Activated CD8-positive, alpha-beta T cell treated with anti-CD3 and anti-CD28 coated beads for 36 hours (primary cell): ENCODE results near the gene CLCN1. TPM values are rescaled to one million over a fixed set of nuclear protein-coding genes. Genes with fewer than 3 reads are reported as not detected.

Experiments
- ATAC-seq: fragments of 200-7000 bp; cut with Tn5 transposase; one replicate; pipeline ENCODE4 v1.10.0; 2021; ENCODE audit warnings: mild to moderate bottlenecking, moderate library complexity
- CTCF ChIA-PET: fragments of 350-600 bp; sonication (Branson Sonifier 250); formaldehyde crosslinking; loops from one replicate; lab custom pipeline; 2021; ENCODE audit warnings: antibody characterized with exemption; lab: Charles Lee
- POLR2A ChIA-PET: fragments of 350-600 bp; sonication (Branson Sonifier 250); formaldehyde crosslinking; loops from one replicate; lab custom pipeline; 2021; ENCODE audit warnings: antibody characterized with exemption; lab: Charles Lee
- DNase-seq: peaks from one replicate; pipeline ENCODE4 v3.0.0-alpha.2; 2020
- H3K27ac Mint-ChIP-seq: one replicate; pipeline ENCODE4 v1.8.0; 2021; ENCODE audit warnings: mild to moderate bottlenecking, mixed read lengths
- H3K27me3 Mint-ChIP-seq: one replicate; pipeline ENCODE4 v1.8.0; 2021; ENCODE audit warnings: mixed read lengths
- H3K36me3 Mint-ChIP-seq: one replicate; pipeline ENCODE4 v1.8.0; 2021; ENCODE audit warnings: low read depth, mixed read lengths
- H3K4me1 Mint-ChIP-seq: one replicate; pipeline ENCODE4 v1.8.0; 2021; ENCODE audit warnings: low read depth, mixed read lengths
- H3K4me3 Mint-ChIP-seq: one replicate; pipeline ENCODE4 v1.8.0; 2021; ENCODE audit warnings: mild to moderate bottlenecking, moderate library complexity, mixed read lengths
- H3K9me3 Mint-ChIP-seq: one replicate; pipeline ENCODE4 v1.8.0; 2021; ENCODE audit warnings: mixed read lengths
- CTCF ChIP-seq: fragments of 200-600 bp; IDR thresholded peaks from one replicate; pipeline ENCODE4 v1.8.0; 2022; ENCODE audit warnings: antibody characterized with exemption, mild to moderate bottlenecking
- intact Hi-C: fragments of 100-400 bp; cut with micrococcal nuclease; formaldehyde crosslinking; loops from one replicate; pipeline ENCODE4 v1.10.0; 2022
- microRNA-seq: library from miRNA; unstranded; fragments of <30 nt; microRNA quantifications from one replicate; pipeline ENCODE4 v1.2.0, GENCODE V29; 2022; ENCODE audit warnings: borderline microRNAs expressed, borderline replicate concordance
- total RNA-seq, 2 experiments: library from RNA; stranded (reverse); gene quantifications; one replicate each; pipeline ENCODE4 v1.2.3, GENCODE V29; 2021

The CLCN1 gene
- total RNA-seq, 2 experiments from 2014 or later = 0.09 TPM; not detected in 1

DNA sequence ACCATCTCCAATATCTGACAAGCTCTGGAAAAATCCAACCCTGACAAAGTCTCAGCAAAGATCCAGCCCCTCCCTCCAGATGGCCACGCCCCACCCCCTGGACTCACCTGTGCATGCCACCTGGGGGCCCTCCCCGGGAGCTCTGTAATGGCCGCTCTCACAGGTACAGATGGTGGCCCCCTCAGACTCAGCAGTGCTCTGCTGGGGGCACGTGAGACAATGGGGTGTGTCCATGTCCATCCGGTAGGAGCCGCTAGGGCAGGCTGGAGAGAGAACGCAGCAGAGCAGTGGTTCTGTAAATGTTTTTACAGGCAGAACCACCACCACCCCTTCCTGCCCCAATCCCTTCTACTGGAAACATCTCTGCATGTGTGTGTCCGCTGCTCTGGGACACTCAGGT is 83.2 kb downstream of the CLCN1 start:
- Mint-ChIP-seq H3K4me3 (no peak overlapping the region), H3K27me3 (no peaks in the 10 kb centered on the region), H3K27ac (no peak overlapping the region), H3K9me3 (no peaks in the 10 kb centered on the region), H3K4me1 (peaks cover 13% of the 10 kb centered on the region), H3K36me3 (no peaks in the 10 kb centered on the region)
- intact Hi-C loops = no loop called here
- CTCF ChIA-PET = interaction anchor here (1.1 kb wide), 1 partner anchor 11 kb away, joined by 3 read pairs; no protein-coding TSS in a partner anchor
- TF ChIP-seq CTCF = no peak
- DNase-seq (no peak), ATAC-seq (no peak)
- POLR2A ChIA-PET = no interaction called here

GRCh38 chr7:143399642-143400041 is 83.7 kb downstream of the CLCN1 start:
- ChIA-PET POLR2A (no interaction called here), CTCF (no interaction called here)
- Mint-ChIP-seq H3K9me3 (no peaks in the 10 kb centered on the region), H3K36me3 (no peaks in the 10 kb centered on the region), H3K27me3 (no peaks in the 10 kb centered on the region), H3K4me3 (no peak overlapping the region), H3K27ac (no peak overlapping the region), H3K4me1 (peaks cover 15% of the 10 kb centered on the region)
- DNase-seq (no peak), ATAC-seq (no peak)
- TF ChIP-seq CTCF = no peak
- intact Hi-C loops = no loop called here

DNA sequence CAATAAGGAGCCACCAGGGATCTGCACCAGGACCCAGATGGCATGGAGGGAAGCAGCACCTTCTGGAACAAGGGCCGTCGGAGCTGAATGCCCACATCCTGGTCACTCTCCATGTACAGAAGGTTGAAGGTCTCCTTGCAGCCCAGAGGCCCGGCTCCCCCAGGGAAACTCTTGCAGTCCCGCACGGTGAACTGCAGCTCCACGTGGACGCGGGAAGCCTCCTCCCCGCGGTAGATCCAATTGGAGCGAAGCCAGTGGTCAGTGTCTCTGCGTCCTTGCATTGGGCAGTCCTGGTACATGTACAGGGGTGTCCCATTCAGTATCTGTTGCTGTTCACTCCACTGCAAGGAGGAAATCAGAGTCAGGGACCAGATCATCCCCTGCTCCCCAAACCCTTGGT is 85.4 kb downstream of the CLCN1 start:
- Mint-ChIP-seq H3K9me3 (no peaks in the 10 kb centered on the region), H3K27me3 (no peaks in the 10 kb centered on the region), H3K27ac (no peak overlapping the region), H3K4me1 (peaks cover 18% of the 10 kb centered on the region), H3K4me3 (no peak overlapping the region), H3K36me3 (no peaks in the 10 kb centered on the region)
- TF ChIP-seq CTCF = no peak
- ChIA-PET POLR2A (interaction anchor here (1.3 kb wide), 1 partner anchor 134 kb away, joined by 3 read pairs; no protein-coding TSS in a partner anchor), CTCF (interaction anchor here (1.2 to 7.9 kb wide), 3 partner anchors 13 to 186 kb away, joined by 3 to 78 read pairs (median 11); no protein-coding TSS in a partner anchor)
- DNase-seq (no peak), ATAC-seq (no peak)
- intact Hi-C loops = no loop called here

Small RNA genes within 50 kb of the gene (microRNA-seq; reads per million reads assigned to microRNA genes)
- gene MIR6892 = not detected

Other genes starting within 250 kb of the CLCN1 start
- gene PIP, start 184.0 kb upstream of the CLCN1 start, total RNA-seq = not detected
- not detected for gene TAS2R39, start 132.7 kb upstream of the CLCN1 start, total RNA-seq
- gene TAS2R40, start 94.1 kb upstream of the CLCN1 start, total RNA-seq = not detected
- gene GSTK1, start 52.7 kb upstream of the CLCN1 start, total RNA-seq = 100 to 1,000 TPM; 163 to 171 TPM
- 1 to 10 TPM; 1.6 to 2.0 TPM for gene TMEM139, start 31.2 kb upstream of the CLCN1 start, total RNA-seq
- gene CASP2, start 27.8 kb upstream of the CLCN1 start, total RNA-seq = 10 to 100 TPM; 79.6 to 80.9 TPM
- 1 to 10 TPM; 2.7 to 2.9 TPM for gene FAM131B, start 46.6 kb downstream of the CLCN1 start, total RNA-seq
- 100 to 1,000 TPM; 111 to 120 TPM for gene ZYX, start 65.2 kb downstream of the CLCN1 start, total RNA-seq
- gene EPHA1, start 92.7 kb downstream of the CLCN1 start, total RNA-seq = 1 to 10 TPM; 2.4 to 2.8 TPM
- not detected for gene TAS2R60, start 127.3 kb downstream of the CLCN1 start, total RNA-seq
- gene TAS2R41, start 161.8 kb downstream of the CLCN1 start, total RNA-seq = not detected